SU-DHL-6 (cell line): ENCODE data around the gene TCF12.

Experiments used
- H2AFZ ChIP-seq: fragments of 200-600 bp; sonication (generic); 2 replicates; pipeline ENCODE4 v1.6.1; 2014; ENCODE audit warnings: low read depth, mild to moderate bottlenecking, moderate library complexity, mixed read lengths, antibody characterized with exemption, low read length; ENCODE audit not compliant: severe bottlenecking
- H3F3A ChIP-seq: fragments of 200-600 bp; shearing (Covaris generic); 2 replicates; pipeline ENCODE4 v1.6.0; 2016; ENCODE audit warnings: antibody characterized with exemption, mild to moderate bottlenecking; ENCODE audit not compliant: insufficient read depth
- H3K27ac ChIP-seq: fragments of 200-600 bp; sonication (generic); 2 replicates; pipeline ENCODE4 v1.5.1; 2016; ENCODE audit warnings: low read depth, mild to moderate bottlenecking, low read length, moderate library complexity, mixed read lengths
- H3K27me3 ChIP-seq: fragments of 200-600 bp; sonication (generic), shearing (Covaris generic); 2 replicates; pipeline ENCODE4 v1.6.0; 2014; ENCODE audit warnings: mild to moderate bottlenecking, low read length
- H3K36me3 ChIP-seq: fragments of 200-600 bp; sonication (generic); 2 replicates; pipeline ENCODE4 v1.6.1; 2014; ENCODE audit warnings: mild to moderate bottlenecking, low read length, mixed read lengths
- H3K4me2 ChIP-seq: fragments of 300-600, 200-600 bp; shearing (Covaris generic), sonication (generic); 2 replicates; pipeline ENCODE4 v1.6.0; 2014; ENCODE audit warnings: low read length, low read depth, mild to moderate bottlenecking; ENCODE audit not compliant: poor library complexity, severe bottlenecking
- H3K4me3 ChIP-seq: fragments of 200-600 bp; sonication (generic); 2 replicates; pipeline ENCODE4 v1.5.1; 2014; ENCODE audit warnings: antibody characterized with exemption, low read length, mild to moderate bottlenecking, mixed read lengths; ENCODE audit not compliant: insufficient read depth, poor library complexity, severe bottlenecking
- H3K79me2 ChIP-seq: fragments of 200-600 bp; sonication (generic); 2 replicates; pipeline ENCODE4 v1.6.1; 2014; ENCODE audit warnings: mild to moderate bottlenecking, low read length, moderate library complexity; ENCODE audit not compliant: insufficient read depth
- H3K9ac ChIP-seq: fragments of 200-600 bp; sonication (generic); 2 replicates; pipeline ENCODE4 v1.7.0; 2014; ENCODE audit warnings: mild to moderate bottlenecking, low read length
- H3K9me2 ChIP-seq: fragments of 200-600 bp; sonication (generic); replicated peaks from 2 replicates; pipeline ENCODE4 v1.6.1; 2014; ENCODE audit warnings: low read length; ENCODE audit not compliant: insufficient read depth
- H3K9me3 ChIP-seq: fragments of 200-600 bp; sonication (generic); 2 replicates; pipeline ENCODE4 v1.6.1; 2014; ENCODE audit warnings: low read length, mixed read lengths; ENCODE audit not compliant: insufficient read depth
- H4K20me1 ChIP-seq: fragments of 200-600 bp; sonication (generic); 2 replicates; pipeline ENCODE4 v1.6.1; 2014; ENCODE audit warnings: low read depth, mild to moderate bottlenecking, antibody characterized with exemption, low read length, moderate library complexity, mixed read lengths
- EZH2phosphoT487 ChIP-seq: fragments of 200-600 bp; sonication (generic), shearing (Covaris generic); conservative IDR thresholded peaks from 2 replicates; pipeline ENCODE4 v1.6.1; 2018; ENCODE audit warnings: mild to moderate bottlenecking, antibody characterized with exemption, low read length, moderate library complexity, mixed read lengths
- TF ChIP-seq, protein P1 (sequence below): fragments of 200-600 bp; sonication (generic); IDR thresholded peaks from one replicate; pipeline ENCODE4 v1.5.1; 2017; ENCODE audit warnings: antibody characterized with exemption, mild to moderate bottlenecking, low read length, moderate library complexity; ENCODE audit not compliant: insufficient read depth, poor library complexity, severe bottlenecking

TCF12 gene

GRCh38 chr15:57321973-57322601 is 403.6 kb downstream of the TCF12 start:
- H2AFZ ChIP-seq = no peak overlapping the region
- no peaks in the 10 kb centered on the region for H3K36me3 ChIP-seq
- H3K9me3 ChIP-seq = no peaks in the 10 kb centered on the region
- TF ChIP-seq, protein P1, sequence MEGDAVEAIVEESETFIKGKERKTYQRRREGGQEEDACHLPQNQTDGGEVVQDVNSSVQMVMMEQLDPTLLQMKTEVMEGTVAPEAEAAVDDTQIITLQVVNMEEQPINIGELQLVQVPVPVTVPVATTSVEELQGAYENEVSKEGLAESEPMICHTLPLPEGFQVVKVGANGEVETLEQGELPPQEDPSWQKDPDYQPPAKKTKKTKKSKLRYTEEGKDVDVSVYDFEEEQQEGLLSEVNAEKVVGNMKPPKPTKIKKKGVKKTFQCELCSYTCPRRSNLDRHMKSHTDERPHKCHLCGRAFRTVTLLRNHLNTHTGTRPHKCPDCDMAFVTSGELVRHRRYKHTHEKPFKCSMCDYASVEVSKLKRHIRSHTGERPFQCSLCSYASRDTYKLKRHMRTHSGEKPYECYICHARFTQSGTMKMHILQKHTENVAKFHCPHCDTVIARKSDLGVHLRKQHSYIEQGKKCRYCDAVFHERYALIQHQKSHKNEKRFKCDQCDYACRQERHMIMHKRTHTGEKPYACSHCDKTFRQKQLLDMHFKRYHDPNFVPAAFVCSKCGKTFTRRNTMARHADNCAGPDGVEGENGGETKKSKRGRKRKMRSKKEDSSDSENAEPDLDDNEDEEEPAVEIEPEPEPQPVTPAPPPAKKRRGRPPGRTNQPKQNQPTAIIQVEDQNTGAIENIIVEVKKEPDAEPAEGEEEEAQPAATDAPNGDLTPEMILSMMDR = no peak
- TF ChIP-seq EZH2phosphoT487 = no peak
- no peaks in the 10 kb centered on the region for H3K27me3 ChIP-seq
- H4K20me1 ChIP-seq = no peaks in the 10 kb centered on the region
- no peak overlapping the region for H3K9ac ChIP-seq
- H3K4me3 ChIP-seq = no peak overlapping the region
- 0 out of 2 replicates have a peak, but pooled peaks cover 3% of the 10 kb centered on the region for H3F3A ChIP-seq
- no peaks in the 10 kb centered on the region for H3K79me2 ChIP-seq
- H3K4me2 ChIP-seq = no peak overlapping the region
- H3K27ac ChIP-seq = no peak overlapping the region
- no peaks in the 10 kb centered on the region for H3K9me2 ChIP-seq

DNA sequence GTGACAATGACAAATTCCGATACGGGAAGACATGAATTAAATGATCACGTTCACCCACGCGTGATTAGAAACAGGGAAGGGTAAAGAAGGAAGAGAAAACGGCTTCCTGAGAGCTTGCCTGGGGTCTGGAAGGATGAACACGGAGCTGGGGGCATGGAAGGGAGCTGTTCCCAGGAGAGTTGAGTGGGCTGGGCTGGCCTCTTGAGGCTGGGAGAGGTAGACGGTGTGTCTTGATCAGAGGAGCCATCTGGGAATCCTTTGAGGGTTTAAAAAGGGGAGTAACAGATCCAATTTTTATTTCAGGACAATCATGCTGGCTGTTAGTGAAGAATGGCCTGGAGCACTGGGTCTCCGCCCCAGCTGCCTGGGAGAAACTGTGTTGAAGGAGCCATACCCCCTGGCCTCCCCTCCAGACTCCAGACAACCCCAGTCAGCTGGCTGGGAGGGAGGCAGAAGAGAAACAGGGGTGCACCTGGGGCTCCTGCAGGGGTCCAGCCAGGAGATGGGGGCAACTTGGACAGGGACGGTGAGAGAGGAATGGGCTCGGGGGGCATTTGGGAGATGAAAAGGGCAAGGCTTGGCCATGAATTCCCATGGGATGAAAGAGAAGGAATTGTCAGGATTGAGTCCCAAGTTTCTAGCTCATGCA is 404.3 kb downstream of the TCF12 start:
- Histone ChIP-seq H3K27me3 (no peaks in the 10 kb centered on the region), H3F3A (0 out of 2 replicates have a peak, but pooled peaks cover 3% of the 10 kb centered on the region), H3K4me3 (no peak overlapping the region), H3K79me2 (no peaks in the 10 kb centered on the region), H4K20me1 (no peaks in the 10 kb centered on the region), H3K9me3 (no peaks in the 10 kb centered on the region), H3K4me2 (no peak overlapping the region), H2AFZ (no peak overlapping the region), H3K9me2 (no peaks in the 10 kb centered on the region), H3K27ac (no peak overlapping the region), H3K36me3 (no peaks in the 10 kb centered on the region), H3K9ac (no peak overlapping the region)
- TF ChIP-seq, protein P1 = no peak
- no peak for TF ChIP-seq EZH2phosphoT487

- H3K4me3 ChIP-seq = no peak overlapping the region
- H3F3A ChIP-seq = 0 out of 2 replicates have a peak, but pooled peaks cover 3% of the 10 kb centered on the region
- TF ChIP-seq EZH2phosphoT487 = no peak
- TF ChIP-seq, protein P1 = no peak
- H2AFZ ChIP-seq = no peak overlapping the region
- H3K27ac ChIP-seq = no peak overlapping the region
- no peaks in the 10 kb centered on the region for H4K20me1 ChIP-seq
- no peaks in the 10 kb centered on the region for H3K27me3 ChIP-seq
- no peaks in the 10 kb centered on the region for H3K9me2 ChIP-seq
- peak overlapping the region; percentile 46 for H3K4me2 ChIP-seq
- H3K79me2 ChIP-seq = no peaks in the 10 kb centered on the region
- no peaks in the 10 kb centered on the region for H3K9me3 ChIP-seq
- no peak overlapping the region for H3K9ac ChIP-seq
- no peaks in the 10 kb centered on the region for H3K36me3 ChIP-seq
These were observed 404.9 kb downstream of the TCF12 start for GRCh38 chr15:57323299-57323805.
